ENCODE measurements around the gene BOLA1.

The BOLA1 gene

DNA sequence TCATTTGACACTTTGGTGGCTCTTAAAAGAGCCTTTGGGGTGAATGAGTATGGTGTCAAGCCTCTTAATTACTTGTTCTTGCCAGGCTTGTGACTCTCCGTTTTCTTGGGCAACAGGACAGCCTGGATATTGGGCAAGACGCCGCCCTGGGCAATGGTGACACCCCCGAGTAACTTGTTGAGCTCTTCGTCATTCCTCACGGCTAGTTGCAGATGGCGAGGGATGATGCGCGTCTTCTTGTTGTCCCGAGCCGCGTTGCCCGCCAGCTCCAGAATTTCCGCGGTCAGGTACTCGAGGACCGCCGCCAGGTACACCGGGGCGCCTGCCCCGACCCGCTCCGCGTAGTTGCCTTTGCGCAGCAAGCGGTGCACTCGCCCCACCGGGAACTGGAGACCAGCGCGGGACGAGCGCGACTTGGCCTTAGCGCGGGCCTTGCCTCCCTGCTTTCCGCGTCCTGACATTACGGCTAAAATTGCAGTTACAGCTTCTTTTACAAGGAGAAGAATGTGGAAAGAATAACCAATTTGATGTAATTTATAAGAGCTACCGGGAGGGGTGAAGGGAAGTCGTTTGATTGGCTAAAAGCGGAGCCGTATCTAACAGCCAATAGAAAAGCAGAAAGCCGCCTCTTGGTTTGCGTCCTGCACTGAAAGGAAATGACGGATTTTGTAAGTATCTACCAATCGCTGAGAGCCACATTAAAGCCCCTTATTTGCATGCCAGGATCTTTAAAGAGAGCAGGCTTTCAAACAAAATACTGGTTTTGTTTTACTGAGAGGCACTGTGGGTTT, 11.7 kb upstream of the BOLA1 start:
- DNase-seq: peak; percentile 73

DNA sequence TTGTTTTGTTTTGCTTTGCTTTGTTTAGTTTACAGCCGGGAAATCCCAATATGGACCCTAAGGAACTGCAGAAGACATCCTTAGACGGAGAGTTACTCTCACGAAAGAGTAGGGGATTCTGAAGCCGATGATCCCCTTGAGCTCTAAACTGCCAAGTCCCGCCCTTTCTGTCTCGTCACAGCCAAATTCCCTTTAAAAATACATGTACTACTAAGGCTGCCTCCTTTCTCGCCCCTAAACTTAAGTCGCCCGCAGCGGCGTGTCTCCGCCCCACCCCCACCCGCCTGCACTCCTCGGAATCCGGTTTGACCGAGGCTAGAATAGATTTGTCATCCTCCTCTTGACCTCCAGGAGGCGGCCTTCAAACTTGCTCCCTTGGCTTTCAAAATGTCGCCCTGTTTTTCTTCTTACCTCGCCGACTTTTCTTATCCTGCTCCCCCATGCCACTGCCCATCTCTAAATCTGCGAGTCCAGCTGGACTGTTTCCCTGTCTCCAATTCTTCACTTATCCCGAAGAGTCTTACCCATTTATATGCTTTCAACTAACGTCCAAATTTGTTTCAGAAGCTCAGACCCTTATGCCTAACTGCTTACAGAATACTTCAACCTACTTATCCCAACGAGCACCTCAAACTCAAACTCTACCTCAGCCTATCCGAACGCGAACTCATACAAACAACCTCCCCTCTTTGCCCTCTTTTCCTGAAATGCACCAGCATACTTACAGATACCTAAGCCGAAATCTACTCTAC, 10.9 kb upstream of the BOLA1 start:
- peak; percentile 53 for DNase-seq

DNA sequence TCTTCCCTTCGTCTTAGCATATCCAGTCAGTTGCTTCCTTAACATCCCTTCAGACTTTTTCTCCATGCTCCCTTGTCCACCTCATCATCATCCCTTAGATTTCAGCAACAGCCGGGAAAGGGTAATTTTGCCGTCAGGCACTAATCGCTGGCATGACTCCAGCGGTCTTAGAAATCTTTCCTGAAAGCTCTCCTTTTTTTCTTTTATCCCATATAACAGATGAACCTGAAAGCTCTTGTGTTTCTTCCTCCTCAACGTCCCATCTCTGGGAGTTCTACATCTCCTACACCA, 10.4 kb upstream of the BOLA1 start:
- DNase-seq: no peak

DNA sequence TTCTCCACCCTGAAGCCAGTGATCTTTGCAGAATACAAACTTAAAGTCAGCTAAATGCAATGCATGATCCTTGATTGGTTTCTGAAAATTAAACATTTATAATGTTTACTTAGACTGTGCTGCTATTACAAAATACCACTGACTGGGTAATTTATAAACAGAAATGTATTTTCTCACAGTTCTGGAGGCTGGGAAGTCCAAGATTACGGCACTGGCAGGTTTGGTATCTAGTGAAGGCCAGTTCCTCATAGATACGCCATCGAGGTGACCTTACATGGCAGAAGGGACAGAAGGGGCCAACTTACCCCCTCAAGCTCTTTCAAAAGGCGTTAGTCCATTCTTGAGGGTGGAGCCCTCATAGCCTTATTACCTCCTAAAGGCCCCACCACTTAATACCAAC, 2.8 kb upstream of the BOLA1 start:
- no peak for DNase-seq

DNA sequence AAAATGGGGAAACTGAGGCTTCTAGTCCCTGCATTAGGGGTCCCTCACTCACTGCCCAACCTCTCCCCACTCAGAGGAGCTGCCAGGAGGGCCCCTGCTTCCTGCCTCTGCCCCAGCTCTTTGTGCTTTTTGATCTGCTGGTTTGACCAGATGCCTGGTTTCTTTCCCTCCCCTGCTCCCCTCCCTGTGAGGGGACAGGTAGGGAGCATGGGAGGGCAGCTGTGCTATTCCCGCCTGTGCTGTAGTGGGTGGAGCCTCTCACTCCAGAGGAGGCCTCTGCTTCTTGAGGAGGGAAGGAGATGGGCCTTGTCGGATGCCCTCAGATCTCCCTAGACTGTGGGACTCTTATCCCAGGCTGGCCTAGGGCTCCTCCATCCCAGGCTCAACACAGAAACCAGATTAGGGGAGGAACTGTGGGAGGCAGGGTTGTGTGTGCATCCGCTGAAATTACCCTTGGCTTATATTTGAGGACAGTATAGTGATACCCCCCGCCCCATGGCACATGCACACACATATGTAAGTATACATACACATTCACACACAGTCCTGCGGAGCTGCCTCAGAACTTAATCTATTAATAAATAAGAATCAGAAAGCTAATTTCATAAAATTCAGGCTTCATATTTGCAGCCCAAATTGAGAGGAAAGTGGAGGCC, 4.6 kb downstream of the BOLA1 start:
- no peak for DNase-seq

DNA sequence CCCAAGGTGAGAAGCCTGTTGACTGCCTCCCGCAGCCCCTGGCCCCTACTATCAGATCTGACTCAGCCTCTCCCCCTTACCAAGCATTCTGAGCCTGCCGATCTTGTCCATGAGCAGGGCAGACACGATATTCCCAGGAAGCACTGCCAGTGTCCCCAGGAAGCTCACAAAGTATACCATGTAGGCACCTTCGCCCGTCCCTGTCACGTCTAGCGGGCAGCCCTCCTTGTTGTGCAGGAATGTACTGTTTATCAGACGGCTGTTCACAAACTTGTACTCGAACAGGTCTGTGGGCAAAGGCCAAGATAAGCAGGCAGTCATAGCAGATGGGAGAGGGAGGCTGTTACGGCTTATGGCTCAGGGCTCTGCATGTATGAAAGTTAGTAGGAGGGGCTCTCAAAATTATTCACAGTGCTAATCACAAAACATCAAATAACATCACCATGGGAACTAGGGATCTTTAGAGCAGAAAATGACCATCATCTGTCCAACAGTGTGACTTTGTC, 7.3 kb downstream of the BOLA1 start:
- no peak for DNase-seq

DNA sequence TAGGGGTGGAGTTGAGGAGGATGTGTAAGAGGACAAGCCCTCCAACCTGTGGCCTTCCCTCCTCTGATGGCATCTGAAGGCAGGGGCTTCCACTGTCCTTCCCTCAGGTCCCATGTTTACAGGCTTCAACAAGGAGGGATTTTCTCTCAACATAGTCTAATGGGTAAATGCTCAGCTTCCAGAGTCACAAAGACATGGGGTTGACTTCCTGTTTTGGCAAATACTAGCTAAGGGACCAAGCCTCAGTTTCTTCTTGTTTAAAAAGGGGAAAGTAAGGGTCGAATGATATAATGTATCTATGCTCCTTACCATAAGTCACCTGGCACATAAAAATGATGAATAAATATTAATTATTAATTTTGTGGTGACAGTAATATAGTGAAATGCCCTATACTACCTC, 15.2 kb downstream of the BOLA1 start:
- DNase-seq: no peak

DNA sequence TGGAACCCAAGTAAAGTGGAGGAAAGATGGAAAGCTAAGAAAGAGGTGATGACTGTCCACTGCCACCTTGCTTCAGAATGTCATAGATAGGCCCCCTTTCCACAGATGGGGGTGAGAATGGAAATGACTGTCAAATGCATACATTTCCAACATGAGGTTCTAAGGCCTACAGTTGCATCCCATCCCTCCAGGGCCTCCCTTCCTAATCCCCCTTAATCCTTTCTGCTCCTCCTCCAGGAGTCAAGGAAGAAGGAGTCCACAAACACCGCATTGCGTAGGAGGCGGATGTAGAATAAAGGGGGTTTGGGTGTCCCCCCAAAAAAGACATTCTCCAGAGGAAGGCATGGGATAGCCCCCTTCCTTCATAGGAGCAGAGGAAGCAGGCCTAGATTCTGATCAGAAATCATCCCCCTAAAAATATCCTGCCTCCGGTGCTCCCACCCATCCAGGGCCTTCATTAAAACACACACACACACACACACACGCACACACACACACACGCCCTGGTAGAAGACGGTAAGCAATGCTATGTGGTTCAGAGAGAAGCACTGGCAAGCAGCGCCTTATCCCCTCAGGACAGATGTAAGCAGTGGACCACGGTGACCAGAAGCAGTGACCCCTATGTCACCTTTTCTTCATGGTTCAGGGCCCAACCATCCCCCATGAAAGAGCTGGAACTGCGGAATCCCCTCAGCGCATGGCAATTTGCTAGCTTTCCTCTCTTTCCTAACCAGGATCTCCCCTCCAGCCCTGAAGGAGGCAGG, 16.2 kb downstream of the BOLA1 start:
- no peak for DNase-seq

DNA sequence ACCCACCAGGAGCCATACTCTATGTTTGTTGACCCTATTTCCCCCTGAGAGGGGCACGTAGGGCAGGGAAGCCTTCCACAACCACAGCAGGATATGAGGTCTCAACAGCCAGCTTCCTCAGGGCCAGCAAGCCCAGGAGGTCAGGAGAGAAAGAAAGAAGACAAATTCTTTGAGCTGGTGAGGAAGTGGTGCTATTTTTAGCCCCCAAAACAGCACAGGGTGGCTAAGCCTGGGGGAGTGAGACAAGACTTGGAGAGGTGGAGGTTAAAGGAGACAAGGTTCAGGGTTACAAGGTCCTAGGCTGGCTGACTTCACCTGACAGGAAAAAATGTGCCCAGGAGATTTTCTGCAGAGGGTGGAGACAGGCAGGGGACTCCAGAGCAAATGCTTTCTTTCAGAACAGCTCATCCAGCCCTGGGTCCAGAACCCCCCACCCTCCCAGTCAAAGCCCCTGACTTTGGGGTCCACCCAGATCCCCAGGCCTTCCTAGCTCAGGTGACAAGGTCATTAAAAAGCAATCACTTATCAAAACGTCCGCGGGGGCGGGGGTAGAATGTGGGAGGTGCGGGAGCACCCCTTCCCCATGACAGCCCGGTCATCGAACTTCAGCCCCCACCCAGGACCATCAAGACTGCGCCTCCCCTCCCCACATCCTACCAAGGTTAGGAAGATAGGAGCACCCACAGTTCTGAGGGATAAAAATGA, 17.0 kb downstream of the BOLA1 start:
- no peak for DNase-seq

DNA sequence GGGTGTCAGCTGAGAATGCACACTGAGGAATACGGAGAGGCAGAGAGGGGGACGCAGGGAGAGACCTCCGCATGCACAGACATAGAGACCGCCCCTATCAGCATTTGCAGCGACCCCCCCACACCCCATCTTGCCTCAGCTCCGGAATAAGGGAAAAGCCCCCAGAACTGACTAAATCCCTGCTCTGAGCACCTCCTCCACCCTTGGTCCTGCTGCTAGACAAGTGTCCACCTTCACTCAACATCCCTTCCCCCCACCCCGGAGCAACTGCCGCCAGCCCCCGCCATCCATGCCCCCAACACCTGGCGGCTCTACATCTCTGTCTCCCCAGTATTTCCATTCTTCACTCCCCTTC, 17.5 kb downstream of the BOLA1 start:
- DNase-seq: no peak

DNA sequence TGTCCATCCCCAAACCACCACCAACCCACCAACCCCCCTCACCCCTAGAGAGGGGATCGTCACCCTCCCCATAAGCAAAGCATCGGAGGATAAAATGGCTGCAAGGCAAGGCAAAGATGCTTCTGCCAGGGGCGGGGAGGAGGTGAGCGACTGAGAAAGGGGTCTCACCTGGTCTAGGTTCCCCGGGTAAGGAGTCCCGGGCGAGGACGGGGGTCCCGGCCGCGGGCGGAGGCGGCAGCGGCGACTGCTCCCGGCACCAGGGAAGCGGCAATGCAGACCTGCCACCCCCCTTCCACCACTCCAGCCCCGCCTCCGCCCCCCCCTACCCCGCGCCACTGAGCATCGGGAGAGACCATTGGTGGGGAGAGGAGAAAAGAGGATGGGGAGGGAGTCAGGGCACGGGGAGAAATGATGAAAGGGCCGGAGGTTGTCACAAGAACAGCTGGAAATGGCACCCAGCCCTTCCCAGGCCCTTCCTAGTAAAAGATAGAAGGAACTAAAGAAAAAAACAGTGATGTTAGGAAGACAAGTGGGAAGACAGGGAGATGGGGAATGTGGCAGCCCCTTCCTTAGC, 18.3 kb downstream of the BOLA1 start, which contains the start of gene SV2A:
Gene SV2A (minus strand): TSS at position 274 of the 574 bp plus-strand sequence. CDS start 4,004 bp downstream, outside the sequence.
- peak; percentile 27 for DNase-seq

DNA sequence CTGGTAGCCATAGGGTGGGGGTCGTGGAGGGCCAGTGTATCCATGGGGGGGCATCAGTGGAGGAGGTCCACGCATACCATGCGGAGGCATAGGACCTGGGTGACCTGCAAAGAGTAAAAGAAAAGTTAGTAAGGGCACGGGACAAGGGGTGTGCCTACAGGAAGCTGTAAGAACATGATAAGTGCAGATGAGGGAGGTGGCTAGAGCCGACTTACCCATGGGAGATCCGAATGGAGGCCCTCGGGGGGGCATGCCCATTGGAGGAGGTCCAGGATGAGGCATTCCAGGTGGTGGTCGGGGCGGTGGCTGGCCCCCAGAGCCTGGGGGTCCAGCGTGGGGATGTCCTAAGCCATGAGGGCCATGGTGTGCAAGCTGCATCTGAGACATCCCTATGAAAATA, 24.3 kb downstream of the BOLA1 start:
- no peak for DNase-seq

DNA sequence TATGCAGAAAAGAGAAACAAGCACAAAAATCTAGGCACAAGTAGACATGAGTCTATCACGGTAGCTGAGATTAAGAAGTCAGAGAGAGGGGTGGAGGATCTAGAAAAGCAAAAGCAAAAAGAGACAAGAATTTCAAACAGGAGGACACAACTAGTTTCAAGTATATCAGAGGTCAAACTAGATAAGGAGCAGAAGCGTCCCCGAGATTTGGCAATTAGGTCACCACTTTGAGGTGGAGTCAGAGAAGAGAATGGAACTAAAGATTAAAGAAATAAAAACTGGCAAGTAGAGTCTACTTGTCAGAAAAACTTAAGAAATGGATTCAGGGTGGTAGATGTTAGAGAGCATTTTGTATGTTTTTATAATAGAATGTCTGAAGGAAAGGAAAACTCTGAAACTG, 26.0 kb downstream of the BOLA1 start:
- no peak for DNase-seq

DNA sequence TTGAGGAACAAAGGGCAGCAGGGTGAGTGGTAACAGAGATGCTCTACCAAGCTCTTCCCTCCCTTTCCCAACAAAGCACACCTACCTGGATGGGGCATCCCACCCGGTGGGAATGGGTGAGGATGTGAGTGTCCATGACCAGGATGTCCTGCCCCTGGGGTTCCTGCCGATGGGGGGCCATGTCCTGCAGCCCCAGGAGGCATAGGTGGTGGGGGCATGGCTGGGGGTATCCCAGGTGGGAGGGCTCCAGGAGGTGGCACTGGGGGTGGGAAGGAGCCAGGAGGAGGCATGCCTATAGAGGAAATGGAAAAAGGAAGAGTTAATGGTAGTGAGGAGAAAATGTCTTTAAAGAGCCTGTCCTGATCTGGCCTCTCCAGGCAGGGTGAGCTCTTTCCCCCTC, 26.4 kb downstream of the BOLA1 start:
- no peak for DNase-seq

DNA sequence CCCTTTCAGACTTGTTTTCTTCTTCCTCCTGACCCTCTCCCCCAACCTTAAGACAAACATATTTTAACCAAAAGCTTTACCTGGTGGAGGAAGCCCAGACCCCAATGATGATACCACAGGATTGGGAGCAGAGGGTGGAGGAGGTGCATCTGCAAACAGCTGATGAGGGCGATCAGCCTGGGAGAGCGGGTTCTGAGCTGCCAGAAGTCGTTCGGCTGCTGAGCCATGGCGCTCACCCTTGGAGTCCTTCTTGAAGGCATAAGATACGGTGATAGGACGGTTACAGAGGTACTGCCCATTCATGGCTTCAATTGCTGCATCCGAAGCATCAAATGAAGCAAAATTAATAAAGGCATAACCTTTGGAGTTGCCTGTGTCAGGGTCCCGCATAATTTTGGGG, 26.9 kb downstream of the BOLA1 start:
- DNase-seq: no peak

DNA sequence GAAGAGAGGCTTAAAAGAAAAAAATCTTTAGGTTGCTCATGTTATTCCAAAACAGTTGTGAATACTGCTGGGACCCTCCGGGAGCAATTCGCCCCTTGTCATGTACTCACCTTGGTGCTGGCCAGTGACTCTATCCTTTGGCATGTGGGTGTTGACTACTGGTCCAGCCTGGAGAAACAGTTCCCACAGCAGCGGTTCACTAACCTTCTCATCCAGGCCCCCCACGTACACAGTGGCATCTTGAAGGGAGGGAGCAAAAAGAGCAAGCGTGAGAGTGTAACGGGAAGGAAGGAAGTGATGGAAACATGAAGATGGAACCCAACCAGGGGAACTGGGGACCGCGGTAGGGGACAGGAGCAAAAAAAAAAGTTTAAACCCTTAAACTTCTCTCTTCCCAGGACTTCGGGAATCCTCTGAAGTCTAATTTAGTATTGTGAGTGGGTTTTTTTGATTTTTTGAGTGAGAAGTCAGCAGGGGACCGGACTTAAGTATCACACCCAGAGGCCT, 27.7 kb downstream of the BOLA1 start:
- no peak for DNase-seq

DNA sequence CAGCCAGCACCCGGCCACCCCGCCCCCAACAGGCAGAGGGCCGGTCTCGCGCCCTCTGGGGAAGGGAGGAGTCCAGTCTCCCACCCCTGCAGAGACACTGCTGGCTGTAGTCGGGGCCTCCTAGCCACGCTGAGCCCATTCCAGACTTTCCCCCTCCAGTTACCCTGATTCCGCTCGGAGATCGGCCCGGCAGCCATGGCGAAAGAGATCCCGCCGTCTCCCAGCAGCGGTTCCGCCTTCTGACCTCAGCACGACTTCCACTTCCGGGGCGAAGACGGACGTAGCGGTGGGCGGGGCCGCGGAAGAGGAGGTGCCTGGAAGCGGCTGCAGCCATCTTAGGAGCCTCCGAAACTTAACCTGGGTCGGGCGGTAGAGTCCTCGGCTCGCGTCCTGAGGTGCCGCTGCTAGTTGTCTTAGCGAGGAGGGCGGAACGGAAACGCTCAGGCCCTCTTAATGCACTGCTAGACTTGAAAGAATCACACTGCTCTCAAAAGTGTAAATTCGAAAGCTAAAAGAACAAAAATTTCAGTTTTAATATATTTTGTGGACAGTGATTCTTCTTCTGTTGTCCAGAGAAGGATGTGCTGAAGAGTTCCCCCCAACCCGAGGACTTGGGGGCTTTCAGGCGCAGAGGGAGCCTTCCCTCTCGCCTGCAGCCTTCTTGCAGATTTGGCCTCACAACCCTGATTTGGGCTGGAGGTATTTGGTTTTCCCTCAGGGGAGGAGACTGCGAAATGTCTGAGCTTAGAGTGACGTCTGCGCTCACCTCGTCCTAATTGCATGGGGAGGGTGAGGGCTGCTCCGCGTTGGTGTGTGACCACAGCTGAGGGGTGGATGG, 28.4 kb downstream of the BOLA1 start, which contains the start of gene SF3B4:
Gene SF3B4 (minus strand): TSS at position 241 of the 838 bp plus-strand sequence. CDS start 44 bp downstream, at position 197.
- DNase-seq: peak; percentile 93

DNA sequence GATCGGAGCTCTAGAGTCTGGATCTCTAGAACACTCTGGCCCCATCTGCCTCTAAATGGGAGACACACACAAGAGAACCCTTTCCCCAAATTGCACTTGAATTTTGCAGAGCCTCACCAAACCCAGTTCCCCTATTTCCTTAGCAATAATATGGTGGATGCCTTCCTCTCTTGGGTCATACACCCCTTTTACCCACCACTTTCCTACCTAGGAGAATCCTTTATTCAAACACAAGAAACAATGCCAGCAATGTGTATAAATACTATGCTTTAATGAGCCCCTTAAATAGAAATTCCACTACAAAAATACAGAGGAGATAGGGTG, 29.0 kb downstream of the BOLA1 start:
- no peak for DNase-seq

DNA sequence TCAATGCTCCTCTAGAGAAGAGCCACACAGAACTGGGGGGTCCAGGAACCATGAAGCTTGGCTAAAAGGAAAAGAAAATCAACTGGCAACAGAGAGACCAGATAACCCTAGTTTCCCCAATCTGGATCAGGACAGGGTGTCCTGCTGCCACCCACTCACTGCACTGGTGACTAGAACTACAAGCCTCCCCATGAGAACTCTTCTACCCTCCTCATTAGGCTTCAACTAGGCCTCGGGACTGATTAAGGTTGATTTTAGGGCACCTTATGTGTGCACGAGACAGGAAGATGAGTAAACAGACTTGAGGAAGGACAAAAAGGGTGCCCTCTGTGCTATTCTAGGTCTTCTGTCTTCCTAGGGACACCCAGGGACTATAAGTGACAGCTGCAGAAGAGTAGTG, 30.5 kb downstream of the BOLA1 start:
- DNase-seq: no peak

DNA sequence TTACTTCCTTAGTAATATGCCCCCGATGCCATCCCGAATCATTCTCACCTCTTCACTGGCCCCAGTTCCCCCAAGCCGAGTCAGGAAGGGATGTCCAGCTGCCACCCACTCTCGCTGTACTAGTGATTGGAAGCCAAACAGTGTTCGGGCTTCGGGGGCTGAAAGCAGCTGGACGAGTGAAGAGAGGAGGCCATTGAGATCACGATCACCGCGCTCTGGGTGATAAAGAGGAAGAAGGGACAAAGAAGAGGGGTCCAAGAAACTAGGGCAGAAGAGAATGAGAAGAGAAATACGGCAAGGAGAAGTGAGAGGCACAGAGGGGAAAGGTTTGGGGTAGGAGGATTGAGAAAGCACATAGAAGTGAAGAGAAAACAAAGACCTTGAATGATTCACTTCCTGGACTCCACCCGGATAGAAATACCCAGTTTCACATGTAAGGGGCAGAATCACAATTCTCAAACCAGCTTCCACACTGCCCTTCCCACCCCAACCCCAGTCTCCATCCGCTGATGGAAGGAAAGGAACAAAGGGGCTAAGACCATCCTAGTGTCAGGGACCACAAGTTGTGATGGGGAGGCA, 31.9 kb downstream of the BOLA1 start:
- DNase-seq: no peak

DNA sequence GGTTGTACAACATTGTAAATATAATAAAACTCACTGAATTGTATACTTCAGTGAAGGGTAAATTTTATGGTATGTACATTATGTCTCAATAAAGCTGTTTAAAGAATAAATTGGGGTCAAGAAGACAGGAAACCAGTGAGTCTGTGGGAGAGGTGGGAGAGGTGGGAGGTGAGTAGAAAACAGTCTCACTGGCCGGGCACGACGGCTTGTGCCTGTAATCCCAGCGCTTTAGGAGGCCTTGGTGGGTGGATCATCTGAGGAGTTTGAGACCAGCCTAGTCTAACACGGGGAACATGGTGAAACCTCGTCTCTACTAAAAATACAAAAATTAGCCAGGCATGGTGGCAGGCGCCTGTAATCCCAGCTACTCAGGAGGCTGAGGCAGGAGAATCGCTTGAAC, 33.1 kb downstream of the BOLA1 start:
- DNase-seq: no peak

All from effector CD4-positive, alpha-beta T cell (primary cell).